ENCODE data around the gene ADCY9. TPM values are rescaled to one million over a fixed set of nuclear protein-coding genes. Genes with fewer than 3 reads are reported as not detected.

ADCY9 gene
- total and polyA plus RNA-seq, 8 donors, result 6.6 to 20.9 (median 18.0) TPM

DNA sequence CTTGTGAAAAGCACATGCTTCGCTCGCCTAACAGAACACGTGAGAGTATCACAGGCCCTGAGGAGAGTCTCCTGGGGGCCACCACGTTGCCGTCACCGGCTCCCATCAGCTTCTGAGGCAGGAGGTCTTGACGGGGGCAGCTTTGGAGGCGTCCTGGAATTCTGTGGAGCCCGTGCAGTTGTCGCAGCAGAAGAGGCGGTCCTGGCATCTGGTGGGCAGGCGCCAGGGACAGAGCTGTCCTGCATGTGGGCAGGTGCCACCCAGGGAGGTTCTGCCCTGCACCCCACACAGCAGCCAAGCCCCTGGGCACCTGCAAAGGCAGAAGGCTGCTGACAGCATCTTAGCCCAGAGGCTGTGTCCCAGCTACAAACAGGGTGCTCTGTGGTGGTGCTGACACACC is 136.7 kb downstream of the ADCY9 start:
- WGBS, 2 donors, result 91 to 92% methylated on average over 12 of the region's 12 CpGs
- Histone ChIP-seq H3K27me3 (no peaks in the 10 kb centered on the region), H3K9me3 (no peaks in the 10 kb centered on the region), H3K4me1 (no peaks in the 10 kb centered on the region), H3K27ac (no peak overlapping the region), H3K36me3 (peaks cover 0 to 18% (median 6%) of the 10 kb centered on the region in 3 donors), H3K4me3 (no peak overlapping the region)
- intact Hi-C loops (cut with DNase I), result no loop called here
- TF ChIP-seq, protein P1, sequence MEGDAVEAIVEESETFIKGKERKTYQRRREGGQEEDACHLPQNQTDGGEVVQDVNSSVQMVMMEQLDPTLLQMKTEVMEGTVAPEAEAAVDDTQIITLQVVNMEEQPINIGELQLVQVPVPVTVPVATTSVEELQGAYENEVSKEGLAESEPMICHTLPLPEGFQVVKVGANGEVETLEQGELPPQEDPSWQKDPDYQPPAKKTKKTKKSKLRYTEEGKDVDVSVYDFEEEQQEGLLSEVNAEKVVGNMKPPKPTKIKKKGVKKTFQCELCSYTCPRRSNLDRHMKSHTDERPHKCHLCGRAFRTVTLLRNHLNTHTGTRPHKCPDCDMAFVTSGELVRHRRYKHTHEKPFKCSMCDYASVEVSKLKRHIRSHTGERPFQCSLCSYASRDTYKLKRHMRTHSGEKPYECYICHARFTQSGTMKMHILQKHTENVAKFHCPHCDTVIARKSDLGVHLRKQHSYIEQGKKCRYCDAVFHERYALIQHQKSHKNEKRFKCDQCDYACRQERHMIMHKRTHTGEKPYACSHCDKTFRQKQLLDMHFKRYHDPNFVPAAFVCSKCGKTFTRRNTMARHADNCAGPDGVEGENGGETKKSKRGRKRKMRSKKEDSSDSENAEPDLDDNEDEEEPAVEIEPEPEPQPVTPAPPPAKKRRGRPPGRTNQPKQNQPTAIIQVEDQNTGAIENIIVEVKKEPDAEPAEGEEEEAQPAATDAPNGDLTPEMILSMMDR (IDR thresholded peaks at IDR 0.05), result no peak
- DNase-seq (peak in 1 of 6 donors; percentile 59), ATAC-seq (no peak), FAIRE-seq (no peak)

DNA sequence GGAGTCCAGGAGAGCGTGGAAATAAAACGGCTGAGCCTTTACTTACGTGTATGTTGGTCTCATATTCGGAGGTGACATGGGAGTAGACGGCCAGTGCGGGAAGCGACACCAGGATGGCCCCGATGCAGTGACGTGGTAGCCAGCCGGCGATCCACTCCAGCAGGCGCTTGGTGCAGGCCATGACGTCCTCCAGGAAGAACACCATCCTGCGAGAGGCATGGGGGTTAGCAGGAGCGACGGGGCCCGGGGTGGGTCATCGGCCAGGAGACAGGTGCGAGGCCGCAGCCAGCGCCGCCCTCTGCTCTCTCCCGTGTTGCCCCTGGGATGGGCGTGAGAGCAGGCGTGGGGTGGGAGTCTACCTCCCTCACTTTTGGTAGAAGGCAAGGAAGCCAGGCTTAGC is 137.2 kb downstream of the ADCY9 start:
- Histone ChIP-seq H3K4me1 (no peaks in the 10 kb centered on the region), H3K27me3 (no peaks in the 10 kb centered on the region), H3K9me3 (no peaks in the 10 kb centered on the region), H3K27ac (no peak overlapping the region), H3K36me3 (peaks cover 0 to 18% (median 6%) of the 10 kb centered on the region in 3 donors), H3K4me3 (no peak overlapping the region)
- DNase-seq, result peak in 1 of 6 donors; percentile 58
- TF ChIP-seq, protein P1 (IDR thresholded peaks at IDR 0.05), result no peak
- whole genome bisulfite sequencing, 2 donors, result 94 to 97% methylated on average over 25 of the region's 25 CpGs
- FAIRE-seq, result no peak
- no peak for ATAC-seq
- intact Hi-C loops (cut with DNase I), result no loop called here

DNA sequence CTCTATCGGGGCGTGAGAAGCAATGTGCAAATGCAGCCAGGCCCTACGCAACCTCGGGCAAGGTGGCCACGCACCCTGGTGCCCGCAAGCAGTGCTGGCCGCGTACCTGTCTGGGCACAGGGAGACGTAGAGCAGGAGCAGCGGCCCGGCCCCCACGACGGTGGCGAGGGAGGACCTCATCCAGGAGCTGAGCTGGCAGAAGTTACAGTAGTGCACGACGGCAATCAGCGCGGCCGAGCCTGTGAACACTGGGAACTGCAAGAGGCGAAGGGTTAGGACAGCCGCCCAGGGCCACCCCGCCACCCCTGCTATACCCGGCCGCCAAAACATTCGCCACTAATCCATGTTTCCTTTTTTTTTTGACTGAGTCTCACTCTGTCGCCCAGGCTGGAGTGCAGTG is 138.9 kb downstream of the ADCY9 start:
- 88 to 89% methylated on average over 26 of the region's 26 CpGs for WGBS, 2 donors
- Histone ChIP-seq H3K9me3 (no peaks in the 10 kb centered on the region), H3K4me3 (no peak overlapping the region), H3K4me1 (no peaks in the 10 kb centered on the region), H3K27ac (no peak overlapping the region), H3K27me3 (no peaks in the 10 kb centered on the region), H3K36me3 (peaks cover 0 to 15% (median 9%) of the 10 kb centered on the region in 3 donors)
- no peak for FAIRE-seq
- peak in 1 of 6 donors; percentile 47 for DNase-seq
- intact Hi-C loops (cut with DNase I), result no loop called here
- no peak for ATAC-seq
- TF ChIP-seq, protein P1 (IDR thresholded peaks at IDR 0.05), result no peak

DNA sequence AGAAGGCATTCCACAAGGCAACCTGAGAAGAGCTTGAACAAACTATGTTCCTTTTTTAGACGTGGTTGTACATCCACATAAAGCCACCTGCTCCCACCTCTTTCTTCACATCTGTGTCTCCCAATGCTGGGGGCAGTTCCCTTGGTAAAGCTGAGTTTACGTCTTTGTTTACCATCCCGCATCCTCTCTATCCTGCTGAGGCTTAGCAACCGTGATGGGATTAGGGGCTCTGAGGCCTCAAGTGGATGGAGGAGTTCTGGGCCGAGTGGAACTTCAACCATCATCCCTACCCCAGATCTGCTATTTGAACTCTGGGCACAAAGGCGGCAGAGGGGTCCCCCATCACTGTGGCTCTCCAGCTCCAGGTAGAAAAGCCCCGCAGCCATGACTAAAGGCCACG is 141.5 kb downstream of the ADCY9 start:
- ATAC-seq, result no peak
- no peak for DNase-seq
- no peak for FAIRE-seq
- intact Hi-C loops (cut with DNase I), result no loop called here
- Histone ChIP-seq H3K9me3 (no peaks in the 10 kb centered on the region), H3K27me3 (no peaks in the 10 kb centered on the region), H3K27ac (no peak overlapping the region), H3K4me1 (no peaks in the 10 kb centered on the region), H3K4me3 (no peak overlapping the region), H3K36me3 (peaks cover 0 to 12% (median 9%) of the 10 kb centered on the region in 3 donors)
- 92 to 95% methylated on average over 8 of the region's 8 CpGs for WGBS, 2 donors
- TF ChIP-seq, protein P1 (IDR thresholded peaks at IDR 0.05), result no peak

DNA sequence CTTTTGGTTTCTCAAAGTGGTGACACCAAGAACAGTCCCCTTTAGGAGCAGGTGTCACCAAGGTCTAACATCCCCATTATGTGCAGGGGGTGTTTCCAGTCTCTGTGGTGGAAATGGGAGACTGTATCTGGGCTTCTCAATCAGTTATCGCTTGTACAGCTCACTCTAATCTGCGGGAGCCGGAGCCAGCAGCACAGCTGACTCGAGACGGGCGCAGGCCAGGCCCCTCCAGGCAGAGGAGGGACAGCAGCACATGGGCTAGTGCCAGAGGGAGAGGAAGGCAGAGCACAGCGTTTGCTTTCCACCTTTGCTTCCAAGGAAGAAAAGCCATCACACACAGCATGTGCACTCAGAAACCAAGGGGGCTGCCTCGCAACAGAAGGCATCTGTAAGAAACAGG is 144.5 kb downstream of the ADCY9 start:
- Histone ChIP-seq H3K4me3 (no peak overlapping the region), H3K27ac (no peak overlapping the region), H3K4me1 (no peaks in the 10 kb centered on the region), H3K36me3 (peaks cover 0 to 12% (median 3%) of the 10 kb centered on the region in 3 donors), H3K9me3 (no peaks in the 10 kb centered on the region), H3K27me3 (no peaks in the 10 kb centered on the region)
- intact Hi-C loops (cut with DNase I), result no loop called here
- ATAC-seq, result peak in 1 of 4 donors; percentile 46
- FAIRE-seq, result no peak
- no peak for DNase-seq
- 41 to 45% methylated on average over 8 of the region's 8 CpGs for WGBS, 2 donors
- TF ChIP-seq, protein P1 (IDR thresholded peaks at IDR 0.05), result no peak
